ENCODE data around the gene KCNE4. TPM values are rescaled to one million over a fixed set of nuclear protein-coding genes. Genes with fewer than 3 reads are reported as not detected.

The KCNE4 gene
- total and polyA plus RNA-seq, 8 donors = 0.75 to 25.2 (median 2.2) TPM

DNA sequence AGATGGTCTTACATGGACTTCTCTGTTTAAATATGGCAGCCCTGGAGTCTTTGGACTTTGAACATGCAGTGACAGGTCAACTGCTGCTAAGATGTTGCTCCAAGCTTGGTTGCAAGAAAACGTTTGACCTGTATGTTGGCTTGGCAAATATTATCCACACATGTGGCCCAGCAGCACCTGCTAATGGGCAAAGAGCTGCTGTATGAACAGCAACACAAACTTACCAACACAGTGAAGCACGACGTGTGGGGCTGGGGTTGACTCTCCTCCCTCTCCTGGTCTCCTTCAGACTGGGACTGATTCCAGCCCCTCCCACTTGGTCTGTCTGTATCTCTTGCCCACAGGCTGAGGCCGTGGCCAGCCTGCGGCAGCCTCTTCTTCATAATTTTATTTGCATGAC lies 3.8 kb downstream of the KCNE4 start:
- no peak for FAIRE-seq
- H3K4me3 ChIP-seq = no peak overlapping the region
- WGBS, 2 donors = 28 to 39% methylated on average over 5 of the region's 5 CpGs

DNA sequence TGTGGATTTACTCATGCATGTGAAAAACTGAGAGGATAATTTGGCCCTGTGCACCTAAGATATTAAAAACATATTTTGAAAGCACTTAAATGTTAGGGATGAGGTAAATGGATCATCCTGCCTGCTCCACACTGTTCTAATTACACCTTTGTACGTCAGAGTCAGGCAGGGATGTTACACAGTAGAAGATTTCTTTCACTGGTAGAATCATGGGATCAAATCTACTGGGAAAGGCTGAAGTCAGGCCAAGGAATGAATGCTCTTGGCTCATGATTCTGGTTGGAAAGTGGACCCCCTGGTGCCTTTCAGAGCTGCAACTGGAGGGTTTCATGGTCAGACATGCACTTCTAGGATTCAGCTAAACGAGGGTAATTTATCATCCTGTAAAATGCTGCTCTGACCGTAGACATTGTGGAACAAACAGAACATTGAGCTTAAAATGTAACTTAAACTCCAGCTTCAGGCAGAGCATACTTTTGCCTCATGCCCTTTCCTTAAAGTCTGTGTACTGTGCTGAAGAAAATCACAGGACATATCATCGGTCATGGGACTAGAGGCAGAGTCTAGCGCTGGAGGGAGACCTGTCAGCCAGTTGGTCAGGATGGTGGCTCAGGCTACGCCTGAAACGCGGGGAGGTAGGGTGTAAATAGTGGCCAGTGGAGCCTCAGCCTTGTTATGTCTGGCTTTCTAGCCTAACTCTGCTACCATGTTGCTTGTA lies 4.9 kb downstream of the KCNE4 start:
- no peaks in the 10 kb centered on the region for H3K36me3 ChIP-seq
- TF ChIP-seq CTCF (IDR thresholded peaks at IDR 0.05) = no peak
- no peaks in the 10 kb centered on the region for H3K27me3 ChIP-seq
- DNase-seq (no peak), ATAC-seq (peak in 2 of 4 donors; percentile 11 to 20), FAIRE-seq (no peak)
- no peak overlapping the region for H3K4me3 ChIP-seq
- intact Hi-C loops (cut with DNase I) = no loop called here
- H3K4me1 ChIP-seq = peaks cover 6 to 13% (median 7%) of the 10 kb centered on the region in 3 donors
- 75 to 77% methylated on average over 8 of the region's 8 CpGs for WGBS, 2 donors
- peak overlapping the region in 1 of 4 donors; percentile 50 for H3K27ac ChIP-seq
- H3K9me3 ChIP-seq = no peaks in the 10 kb centered on the region

More for the DNA sequence above, 3.8 kb downstream of the KCNE4 start:
- peak overlapping the region in 1 of 4 donors; percentile 68 for H3K27ac ChIP-seq
- DNase-seq = peak in 3 of 6 donors; percentile 29 to 42 (median 35)
- no peaks in the 10 kb centered on the region for H3K27me3 ChIP-seq
- peaks cover 6 to 13% (median 7%) of the 10 kb centered on the region in 3 donors for H3K4me1 ChIP-seq
- no peak for TF ChIP-seq CTCF (IDR thresholded peaks at IDR 0.05)
- H3K36me3 ChIP-seq = no peaks in the 10 kb centered on the region
- no peaks in the 10 kb centered on the region for H3K9me3 ChIP-seq
- peak in 3 of 4 donors; percentile 4 to 14 (median 8) for ATAC-seq
- intact Hi-C loops (cut with DNase I) = no loop called here

DNA sequence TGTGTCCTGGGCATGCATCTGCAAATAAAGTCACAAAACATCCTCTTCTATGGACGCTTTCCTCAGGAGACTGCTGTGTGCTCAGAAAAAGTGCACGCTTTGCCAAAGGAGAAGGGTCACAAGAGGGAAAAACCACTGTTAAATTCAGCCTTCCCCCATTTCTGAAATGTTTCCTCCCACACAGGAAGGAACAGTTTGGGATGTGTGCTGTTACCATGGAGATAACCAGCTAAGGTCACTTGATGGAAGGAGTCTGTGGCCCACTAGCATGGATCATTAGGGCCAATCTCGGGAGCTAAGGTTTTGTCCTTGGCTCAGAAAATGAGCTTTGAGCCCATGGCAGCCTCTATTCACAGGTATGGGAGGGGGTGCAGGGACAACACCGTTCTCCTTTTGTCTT lies 5.6 kb downstream of the KCNE4 start:
- FAIRE-seq (no peak), ATAC-seq (no peak), DNase-seq (no peak)
- Histone ChIP-seq H3K27me3 (no peaks in the 10 kb centered on the region), H3K27ac (no peak overlapping the region), H3K4me3 (no peak overlapping the region), H3K4me1 (peaks cover 6 to 7% (median 7%) of the 10 kb centered on the region in 3 donors), H3K9me3 (no peaks in the 10 kb centered on the region), H3K36me3 (no peaks in the 10 kb centered on the region)
- TF ChIP-seq CTCF (IDR thresholded peaks at IDR 0.05) = no peak
- 76 to 86% methylated on average over 4 of the region's 4 CpGs for WGBS, 2 donors
- intact Hi-C loops (cut with DNase I) = no loop called here

DNA sequence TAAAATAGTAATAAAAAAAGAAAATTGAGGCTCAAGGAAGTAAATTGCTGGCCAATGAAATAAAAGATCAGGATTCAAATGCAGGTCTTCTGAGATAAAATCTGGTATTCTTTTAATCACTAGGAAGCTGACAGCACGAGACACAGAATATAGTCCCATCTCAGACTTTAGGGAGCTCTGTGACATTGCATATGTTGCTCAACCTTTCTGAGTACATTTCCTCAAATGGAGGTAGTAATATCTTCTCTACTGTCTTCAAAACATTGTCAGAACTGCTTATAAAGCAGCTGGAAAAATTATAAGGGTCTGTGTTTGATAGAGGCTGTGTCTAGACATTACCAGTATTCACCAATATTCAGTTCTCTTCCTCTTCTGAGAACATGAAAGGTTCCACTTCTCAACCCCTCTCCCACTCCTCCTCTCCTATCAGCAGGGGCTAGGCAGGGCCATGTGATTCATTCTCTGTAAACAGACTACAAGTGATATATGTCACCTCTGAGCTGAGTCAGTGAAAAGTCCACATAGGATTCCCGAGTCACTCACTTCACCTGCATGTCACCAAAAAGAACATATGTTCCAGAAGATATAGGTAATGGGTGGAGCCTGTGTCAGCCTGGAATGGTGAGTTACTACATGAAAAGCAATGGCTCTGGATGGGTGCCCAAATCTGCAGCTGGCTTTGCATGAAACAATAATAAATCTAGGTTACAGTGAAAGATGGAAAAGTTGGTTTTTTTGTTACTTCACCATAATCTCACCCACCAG lies 7.1 kb downstream of the KCNE4 start:
- no peak for TF ChIP-seq CTCF (IDR thresholded peaks at IDR 0.05)
- FAIRE-seq = no peak
- no peaks in the 10 kb centered on the region for H3K27me3 ChIP-seq
- peak in 2 of 6 donors; percentile 58 to 60 for DNase-seq
- no peaks in the 10 kb centered on the region for H3K9me3 ChIP-seq
- peak; percentile 68 to 77 (median 71) for ATAC-seq
- no peaks in the 10 kb centered on the region for H3K36me3 ChIP-seq
- WGBS, 2 donors = 51 to 53% methylated on average over 2 of the region's 2 CpGs
- peaks cover 6 to 7% (median 6%) of the 10 kb centered on the region in 3 donors for H3K4me1 ChIP-seq
- H3K27ac ChIP-seq = peak overlapping the region in 1 of 4 donors; percentile 33
- H3K4me3 ChIP-seq = no peak overlapping the region
- intact Hi-C loops (cut with DNase I) = no loop called here
